Esophagus muscularis mucosa (tissue), 3 donors: ENCODE data around the gene NDUFA3.
"Not testable (repeated sequence)": the region's sequence is repeated elsewhere in the genome, so short reads cannot be mapped to it uniquely, and the experiment has no call there.

Experiments used
- CTCF ChIP-seq, 3 experiments: fragments of 200-600 bp in 2 of 3; fragments of 450-650 bp in 1 of 3; sonication (generic) in 2 of 3; IDR thresholded peaks; one replicate each; pipeline ENCODE4 v1.5.1; 2017 to 2019; ENCODE audit warnings: antibody characterized with exemption in 3 of 3, mild to moderate bottlenecking in 2 of 3, moderate library complexity in 1 of 3
- POLR2A ChIP-seq: fragments of 450-650 bp; IDR thresholded peaks from one replicate; pipeline ENCODE4 v1.6.1; 2017; ENCODE audit warnings: antibody characterized with exemption, moderate library complexity, mild to moderate bottlenecking, low read depth
- POLR2AphosphoS5 ChIP-seq, 2 donors: sonication (generic); formaldehyde crosslinking; IDR thresholded peaks; one replicate each; pipeline ENCODE4 v1.6.1; 2017; ENCODE audit warnings: antibody characterized with exemption in 2 of 2

- TF ChIP-seq CTCF (IDR thresholded peaks at IDR 0.05); POLR2AphosphoS5 (IDR thresholded peaks at IDR 0.05); POLR2A: not testable (repeated sequence)
Observed at GRCh38 chr19:54099903-54100255, 2.8 kb upstream of the NDUFA3 start.
